Adrenal gland (tissue), 5 donors: ENCODE results near the gene UNC93B1.

Experiments used
- CTCF ChIP-seq, 6 experiments: fragments of 450-650 bp in 4 of 6; fragments of 200-600 bp in 2 of 6; sonication (generic) in 1 of 6; IDR thresholded peaks; 1 replicate in 5 of 6; 2 replicates in 1 of 6; pipeline versions ENCODE4 v1.5.1 to v1.8.0; 2016 to 2021; ENCODE audit warnings: antibody characterized with exemption in 6 of 6, mild to moderate bottlenecking in 2 of 6, moderate library complexity in 1 of 6
- POLR2A ChIP-seq, 2 donors: fragments of 450-650 bp; IDR thresholded peaks; one replicate each; pipeline ENCODE4 v1.6.1; 2017; ENCODE audit warnings: antibody characterized with exemption in 2 of 2, mild to moderate bottlenecking in 2 of 2, moderate library complexity in 1 of 2
- donor health status: DM: no; HTN: no; CAD: no.

GRCh38 chr11:67999201-67999629, 4.7 kb downstream of the UNC93B1 start:
- TF ChIP-seq POLR2A (IDR thresholded peaks at IDR 0.05) = no peak
- no peak for TF ChIP-seq CTCF (IDR thresholded peaks at IDR 0.05)
